ENCODE data around the gene C3. TPM values are rescaled to one million over a fixed set of nuclear protein-coding genes. Genes with fewer than 3 reads are reported as not detected.

Gene C3
- total RNA-seq, 2 experiments from 2014 or later: 0.34 to 1.1 TPM

GRCh38 chr19:6713773-6714692 is 6.4 kb downstream of the C3 start:
- ChIA-PET POLR2A (no interaction called here), CTCF (no interaction called here)
- intact Hi-C loops (cut with micrococcal nuclease): no loop called here
- Mint-ChIP-seq H3K27me3 (peaks cover 17% of the 10 kb centered on the region), H3K36me3 (ENCODE audit: low read depth) (no peaks in the 10 kb centered on the region), H3K4me1 (ENCODE audit: low read depth) (peaks cover 15% of the 10 kb centered on the region), H3K4me3 (no peak overlapping the region), H3K9me3 (no peaks in the 10 kb centered on the region), H3K27ac (no peak overlapping the region)
- no peak for TF ChIP-seq CTCF (IDR thresholded peaks at IDR 0.05)
- ATAC-seq: no peak
- DNase-seq: no peak

GRCh38 chr19:6712692-6713670 is 7.5 kb downstream of the C3 start:
- Mint-ChIP-seq H3K4me3 (no peak overlapping the region), H3K36me3 (ENCODE audit: low read depth) (no peaks in the 10 kb centered on the region), H3K27ac (no peak overlapping the region), H3K27me3 (peaks cover 21% of the 10 kb centered on the region), H3K9me3 (no peaks in the 10 kb centered on the region), H3K4me1 (ENCODE audit: low read depth) (peaks cover 15% of the 10 kb centered on the region)
- POLR2A ChIA-PET: no interaction called here
- no peak for DNase-seq
- TF ChIP-seq CTCF (IDR thresholded peaks at IDR 0.05): no peak
- intact Hi-C loops (cut with micrococcal nuclease): no loop called here
- no peak for ATAC-seq
- CTCF ChIA-PET: no interaction called here

- no peak for TF ChIP-seq CTCF (IDR thresholded peaks at IDR 0.05)
- H3K4me1 Mint-ChIP-seq (ENCODE audit: low read depth): peaks cover 12% of the 10 kb centered on the region
- DNase-seq (no peak), ATAC-seq (no peak)
- H3K9me3 Mint-ChIP-seq: no peaks in the 10 kb centered on the region
- H3K36me3 Mint-ChIP-seq (ENCODE audit: low read depth): no peaks in the 10 kb centered on the region
- no peak overlapping the region for H3K4me3 Mint-ChIP-seq
- peaks cover 21% of the 10 kb centered on the region for H3K27me3 Mint-ChIP-seq
- intact Hi-C loops (cut with micrococcal nuclease): no loop called here
- CTCF ChIA-PET: no interaction called here
- H3K27ac Mint-ChIP-seq: no peak overlapping the region
- POLR2A ChIA-PET: no interaction called here
Measured at GRCh38 chr19:6712231-6712630, 8.2 kb downstream of the C3 start.

GRCh38 chr19:6711605-6712004 is 8.8 kb downstream of the C3 start:
- ChIA-PET POLR2A (no interaction called here), CTCF (interaction anchor here (1.0 kb wide), 2 partner anchors 31 to 78 kb away, joined by 3 to 4 read pairs; no protein-coding TSS in a partner anchor)
- ATAC-seq (no peak), DNase-seq (no peak)
- H3K4me1 Mint-ChIP-seq (ENCODE audit: low read depth): peaks cover 11% of the 10 kb centered on the region
- no peaks in the 10 kb centered on the region for H3K36me3 Mint-ChIP-seq (ENCODE audit: low read depth)
- no peak for TF ChIP-seq CTCF (IDR thresholded peaks at IDR 0.05)
- intact Hi-C loops (cut with micrococcal nuclease): no loop called here
- H3K9me3 Mint-ChIP-seq: no peaks in the 10 kb centered on the region
- peaks cover 21% of the 10 kb centered on the region for H3K27me3 Mint-ChIP-seq
- no peak overlapping the region for H3K4me3 Mint-ChIP-seq
- H3K27ac Mint-ChIP-seq: no peak overlapping the region

GRCh38 chr19:6711078-6711361 is 9.4 kb downstream of the C3 start:
- intact Hi-C loops (cut with micrococcal nuclease): no loop called here

More at GRCh38 chr19:6711078-6711361, 9.4 kb downstream of the C3 start:
- H3K4me3 Mint-ChIP-seq: no peak overlapping the region
- H3K27me3 Mint-ChIP-seq: peaks cover 21% of the 10 kb centered on the region
- TF ChIP-seq CTCF (IDR thresholded peaks at IDR 0.05): no peak
- H3K9me3 Mint-ChIP-seq: no peaks in the 10 kb centered on the region
- ChIA-PET CTCF (interaction anchor here (1.0 kb wide), 2 partner anchors 32 to 77 kb away, joined by 3 to 4 read pairs; no protein-coding TSS in a partner anchor), POLR2A (no interaction called here)
- H3K27ac Mint-ChIP-seq: no peak overlapping the region
- DNase-seq (no peak), ATAC-seq (no peak)
- peaks cover 11% of the 10 kb centered on the region for H3K4me1 Mint-ChIP-seq (ENCODE audit: low read depth)
- no peaks in the 10 kb centered on the region for H3K36me3 Mint-ChIP-seq (ENCODE audit: low read depth)
